ENCODE data around the gene TBC1D3.
"Not testable (repeated sequence)": the region's sequence is repeated elsewhere in the genome, so short reads cannot be mapped to it uniquely, and the experiment has no call there.

The TBC1D3 gene

DNA sequence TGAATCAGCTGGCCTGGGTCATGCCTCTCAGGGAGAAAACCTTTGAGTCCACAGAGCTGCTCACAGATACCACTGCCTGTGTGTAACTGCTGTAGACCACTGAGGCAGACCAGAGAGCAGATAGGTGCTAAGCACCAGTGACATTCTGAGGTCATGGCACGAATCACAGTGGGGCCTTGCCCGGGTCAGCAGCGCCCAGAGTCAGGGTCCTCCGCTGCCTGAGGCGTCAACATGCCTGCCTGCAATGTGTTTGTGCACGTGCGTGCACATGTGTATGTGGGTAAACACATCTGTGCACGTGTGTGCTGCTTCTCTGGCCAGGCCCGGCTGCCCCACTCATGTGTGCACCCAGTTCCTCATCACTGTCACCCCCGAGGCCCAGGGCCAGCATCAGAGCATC is at the start of gene TBC1D3:
Gene TBC1D3 (minus strand): TSS at position 101 of the 400 bp plus-strand sequence. CDS start 1,526 bp downstream, outside the sequence.
- DNase-seq (ENCODE audit: low read depth), result not testable (repeated sequence)

DNA sequence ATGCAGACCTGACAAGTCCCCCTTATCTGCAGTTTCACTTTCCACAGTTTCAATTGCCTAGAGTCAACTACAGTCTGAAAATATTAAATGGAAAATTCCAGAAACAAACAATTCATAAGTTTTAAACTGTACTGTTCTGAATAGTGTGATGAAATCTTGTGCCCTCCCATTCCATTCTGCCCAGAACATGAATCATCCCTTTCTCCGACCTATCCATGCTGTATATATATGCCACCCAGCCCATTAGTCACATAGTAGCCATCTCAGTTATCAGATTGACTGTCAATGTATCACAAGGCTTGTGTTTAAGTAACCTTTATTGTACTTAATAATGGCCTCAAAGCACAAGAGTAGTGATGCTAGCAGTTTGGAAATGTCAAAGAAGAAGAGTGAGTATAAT is 40.4 kb upstream of the TBC1D3 start:
- not testable (repeated sequence) for DNase-seq (ENCODE audit: low read depth)

DNA sequence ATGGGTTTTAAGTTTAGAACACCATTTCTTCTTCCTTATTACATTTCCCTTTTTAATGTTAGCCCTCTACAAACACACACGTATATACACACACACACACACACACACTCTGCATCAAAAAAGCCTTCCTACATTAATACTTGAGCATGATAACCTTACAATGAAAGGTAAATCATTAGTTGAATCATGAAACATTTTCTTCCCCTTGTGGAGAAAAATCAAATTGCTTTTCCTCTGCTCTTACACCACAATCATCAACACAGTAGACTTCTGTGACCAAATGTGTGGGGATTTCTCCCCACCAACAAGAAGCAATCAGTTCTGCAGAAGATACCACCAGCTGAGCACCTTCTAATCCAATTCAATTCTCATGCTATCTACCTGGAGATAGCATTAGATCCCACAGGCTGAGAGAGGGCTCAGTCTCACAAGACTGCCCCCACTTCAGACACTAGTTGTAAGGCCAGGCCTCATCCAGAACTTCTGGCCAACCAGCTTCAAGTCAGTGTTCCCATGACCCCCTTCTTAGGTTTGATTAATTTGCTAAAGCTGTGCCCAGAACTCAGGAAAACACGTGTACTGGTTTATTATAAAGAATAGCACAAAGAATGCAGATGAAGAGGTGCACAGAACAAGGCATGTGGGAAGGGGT is 33.6 kb upstream of the TBC1D3 start:
- DNase-seq (ENCODE audit: low read depth), result not testable (repeated sequence)

DNA sequence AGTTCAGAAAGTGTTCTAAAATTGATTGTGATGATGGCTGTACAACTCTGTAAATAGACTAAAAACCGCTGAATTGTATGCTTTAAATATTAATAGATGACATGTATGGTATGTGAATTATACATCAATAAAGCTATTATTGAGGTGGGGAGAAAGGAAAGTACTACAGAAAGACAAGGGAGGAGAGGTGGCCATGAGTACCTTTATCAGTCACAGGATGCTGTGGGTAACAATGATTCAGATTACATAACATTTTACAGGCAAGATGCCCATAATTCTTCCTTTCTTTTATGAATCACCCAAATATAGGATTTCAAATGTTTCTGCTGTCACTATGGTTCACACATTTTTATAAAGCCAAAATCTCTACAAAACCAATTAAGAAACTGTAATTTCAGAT is 28.5 kb upstream of the TBC1D3 start:
- DNase-seq (ENCODE audit: low read depth), result not testable (repeated sequence)

DNA sequence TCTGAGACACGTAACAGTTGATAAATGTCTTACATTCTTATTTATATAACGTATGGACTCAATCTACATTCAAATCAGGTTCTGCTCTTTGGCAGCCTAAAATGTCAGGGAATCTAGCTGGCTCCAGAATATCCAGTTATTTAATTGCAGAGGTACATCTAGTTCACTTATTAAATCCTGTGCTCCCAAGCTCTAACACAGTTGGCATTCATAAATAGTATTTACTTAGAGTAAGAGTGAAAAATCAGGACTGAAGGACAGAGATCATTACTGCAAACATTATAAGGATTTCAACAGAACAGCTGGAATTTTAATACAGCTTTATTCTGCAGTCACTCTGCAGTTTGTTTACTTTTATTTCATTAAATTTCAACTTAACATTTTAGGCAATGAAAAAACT is 7.9 kb upstream of the TBC1D3 start:
- DNase-seq (ENCODE audit: low read depth), result not testable (repeated sequence)

DNA sequence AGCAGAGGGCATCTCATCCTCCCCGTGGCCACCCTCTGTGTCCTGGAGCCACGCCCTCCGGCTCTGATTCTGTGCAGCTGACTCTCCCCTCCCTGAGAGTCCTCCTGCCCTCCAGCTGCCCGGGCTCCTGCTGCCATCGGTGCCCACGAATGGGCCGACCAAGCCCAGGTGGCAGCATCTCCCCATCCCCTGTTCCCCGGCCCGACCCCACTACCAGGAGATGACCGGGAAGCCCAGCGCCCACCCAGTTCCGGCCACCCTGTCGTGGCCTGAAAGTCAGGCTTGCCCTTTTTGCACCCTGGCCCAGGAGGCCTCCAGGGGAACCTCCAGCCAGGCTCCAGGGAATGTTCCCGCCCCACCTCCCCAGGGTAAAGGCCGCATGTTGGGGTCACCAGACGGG is 57.5 kb downstream of the TBC1D3 start:
- not testable (repeated sequence) for DNase-seq (ENCODE audit: low read depth)
